DOHH2 (cell line): ENCODE results near the gene MST1.

Experiments used
- H3F3A ChIP-seq: fragments of 200-600 bp; sonication (generic), shearing (Covaris generic); 2 replicates; pipeline ENCODE4 v1.6.0; 2016; ENCODE audit warnings: antibody characterized with exemption, mild to moderate bottlenecking; ENCODE audit not compliant: control insufficient read depth, insufficient read depth
- H3K27ac ChIP-seq: fragments of 200-600 bp; sonication (generic); 2 replicates; pipeline ENCODE4 v1.5.1; 2014; ENCODE audit warnings: low read depth, mild to moderate bottlenecking, low read length, moderate library complexity
- H3K27me3 ChIP-seq: fragments of 200-600 bp; sonication (generic); 2 replicates; pipeline ENCODE4 v1.6.1; 2014; ENCODE audit warnings: mild to moderate bottlenecking, low read length, mixed read lengths; ENCODE audit not compliant: control insufficient read depth
- H3K36me3 ChIP-seq: fragments of 200-600 bp; sonication (generic); 2 replicates; pipeline ENCODE4 v1.6.1; 2014; ENCODE audit warnings: mild to moderate bottlenecking, low read length, moderate library complexity, mixed read lengths; ENCODE audit not compliant: control insufficient read depth
- H3K4me1 ChIP-seq: fragments of 200-600 bp; sonication (generic); 2 replicates; pipeline ENCODE4 v1.6.1; 2014; ENCODE audit warnings: mild to moderate bottlenecking, low read length, mixed read lengths; ENCODE audit not compliant: control insufficient read depth
- H3K4me2 ChIP-seq: fragments of 200-600 bp; sonication (generic); 2 replicates; pipeline ENCODE4 v1.6.0; 2014; ENCODE audit warnings: mild to moderate bottlenecking, low read length, moderate library complexity
- H3K4me3 ChIP-seq: fragments of 200-600 bp; sonication (generic); 2 replicates; pipeline ENCODE4 v1.5.1; 2014; ENCODE audit warnings: mild to moderate bottlenecking, low read length, mixed read lengths
- H3K79me2 ChIP-seq: fragments of 200-600 bp; sonication (generic); 2 replicates; pipeline ENCODE4 v1.6.1; 2014; ENCODE audit warnings: mild to moderate bottlenecking, low read length, mixed read lengths; ENCODE audit not compliant: control insufficient read depth
- H3K9me2 ChIP-seq: fragments of 200-600 bp; sonication (generic); replicated peaks from 2 replicates; pipeline ENCODE4 v1.6.1; 2014; ENCODE audit warnings: mild to moderate bottlenecking, low read length, mixed read lengths; ENCODE audit not compliant: control insufficient read depth
- H3K9me3 ChIP-seq: fragments of 200-600 bp; sonication (generic); 2 replicates; pipeline ENCODE4 v1.6.1; 2014; ENCODE audit warnings: antibody characterized with exemption, low read length, mixed read lengths; ENCODE audit not compliant: control insufficient read depth, insufficient read depth
- H4K20me1 ChIP-seq: fragments of 200-600 bp; sonication (generic); 2 replicates; pipeline ENCODE4 v1.6.0; 2014; ENCODE audit warnings: low read depth, mild to moderate bottlenecking, antibody characterized with exemption, low read length, moderate library complexity; ENCODE audit not compliant: control insufficient read depth, insufficient read depth
- EZH2phosphoT487 ChIP-seq: fragments of 200-600 bp; sonication (generic); IDR thresholded peaks from 2 replicates; pipeline ENCODE4 v1.6.1; 2017; ENCODE audit warnings: borderline replicate concordance, mild to moderate bottlenecking, antibody characterized with exemption, low read length, moderate library complexity, mixed read lengths
- TF ChIP-seq, protein P1 (sequence below): fragments of 200-600 bp; sonication (generic); IDR thresholded peaks from one replicate; pipeline ENCODE4 v1.5.1; 2014; ENCODE audit warnings: antibody characterized with exemption, mild to moderate bottlenecking, low read depth, low read length; ENCODE audit not compliant: poor library complexity, severe bottlenecking

The MST1 gene

DNA sequence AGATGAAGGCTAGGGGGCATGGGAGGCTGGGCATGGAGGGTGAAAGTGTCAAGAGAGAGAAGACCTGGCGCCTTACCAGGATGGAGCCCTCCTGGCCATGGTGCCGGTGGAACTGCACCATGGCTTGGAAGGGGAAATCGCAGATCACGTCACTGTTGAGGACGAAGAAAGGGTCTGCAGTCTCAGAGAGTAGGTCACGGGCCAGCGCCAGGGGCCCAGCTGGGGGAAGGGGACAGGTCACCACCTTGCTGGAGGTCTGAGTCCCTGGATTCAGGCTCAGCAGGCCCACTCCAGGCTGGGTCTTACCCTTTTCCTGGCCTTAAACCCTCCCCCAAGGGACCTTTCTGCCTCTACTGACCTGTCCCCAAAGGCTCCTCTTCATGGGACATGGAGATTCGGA, 33.6 kb upstream of the MST1 start:
- peaks cover 7% of the 10 kb centered on the region for H3F3A ChIP-seq
- peaks cover 61% of the 10 kb centered on the region for H3K4me1 ChIP-seq
- peak overlapping the region; percentile 90 for H3K4me3 ChIP-seq
- no peak for TF ChIP-seq EZH2phosphoT487
- TF ChIP-seq, protein P1, sequence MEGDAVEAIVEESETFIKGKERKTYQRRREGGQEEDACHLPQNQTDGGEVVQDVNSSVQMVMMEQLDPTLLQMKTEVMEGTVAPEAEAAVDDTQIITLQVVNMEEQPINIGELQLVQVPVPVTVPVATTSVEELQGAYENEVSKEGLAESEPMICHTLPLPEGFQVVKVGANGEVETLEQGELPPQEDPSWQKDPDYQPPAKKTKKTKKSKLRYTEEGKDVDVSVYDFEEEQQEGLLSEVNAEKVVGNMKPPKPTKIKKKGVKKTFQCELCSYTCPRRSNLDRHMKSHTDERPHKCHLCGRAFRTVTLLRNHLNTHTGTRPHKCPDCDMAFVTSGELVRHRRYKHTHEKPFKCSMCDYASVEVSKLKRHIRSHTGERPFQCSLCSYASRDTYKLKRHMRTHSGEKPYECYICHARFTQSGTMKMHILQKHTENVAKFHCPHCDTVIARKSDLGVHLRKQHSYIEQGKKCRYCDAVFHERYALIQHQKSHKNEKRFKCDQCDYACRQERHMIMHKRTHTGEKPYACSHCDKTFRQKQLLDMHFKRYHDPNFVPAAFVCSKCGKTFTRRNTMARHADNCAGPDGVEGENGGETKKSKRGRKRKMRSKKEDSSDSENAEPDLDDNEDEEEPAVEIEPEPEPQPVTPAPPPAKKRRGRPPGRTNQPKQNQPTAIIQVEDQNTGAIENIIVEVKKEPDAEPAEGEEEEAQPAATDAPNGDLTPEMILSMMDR, result no peak
- peaks cover 31% of the 10 kb centered on the region for H3K79me2 ChIP-seq
- H3K36me3 ChIP-seq, result peaks cover 72% of the 10 kb centered on the region
- H3K27ac ChIP-seq, result peak overlapping the region; percentile 67
- peak overlapping the region; percentile 59 for H3K4me2 ChIP-seq
- no peaks in the 10 kb centered on the region for H4K20me1 ChIP-seq
- H3K9me2 ChIP-seq, result no peaks in the 10 kb centered on the region
- H3K9me3 ChIP-seq, result no peaks in the 10 kb centered on the region
- no peaks in the 10 kb centered on the region for H3K27me3 ChIP-seq

- Histone ChIP-seq H3K36me3 (peaks cover 65% of the 10 kb centered on the region), H3F3A (peaks cover 7% of the 10 kb centered on the region), H3K4me2 (peak overlapping the region; percentile 59), H3K9me2 (no peaks in the 10 kb centered on the region), H3K4me1 (peaks cover 53% of the 10 kb centered on the region), H3K27me3 (no peaks in the 10 kb centered on the region), H4K20me1 (no peaks in the 10 kb centered on the region), H3K4me3 (peak overlapping the region; percentile 90), H3K79me2 (peaks cover 31% of the 10 kb centered on the region), H3K27ac (no peak overlapping the region), H3K9me3 (no peaks in the 10 kb centered on the region)
- TF ChIP-seq, protein P1, result no peak
- TF ChIP-seq EZH2phosphoT487, result no peak
These were observed 32.9 kb upstream of the MST1 start for GRCh38 chr3:49721896-49722781.

GRCh38 chr3:49721596-49721895, 32.3 kb upstream of the MST1 start:
- TF ChIP-seq, protein P1, result no peak
- TF ChIP-seq EZH2phosphoT487, result no peak
- Histone ChIP-seq H3K9me2 (no peaks in the 10 kb centered on the region), H3K36me3 (peaks cover 64% of the 10 kb centered on the region), H3K4me1 (peaks cover 47% of the 10 kb centered on the region), H3F3A (peaks cover 7% of the 10 kb centered on the region), H3K4me2 (no peak overlapping the region), H3K27ac (no peak overlapping the region), H3K27me3 (no peaks in the 10 kb centered on the region), H4K20me1 (no peaks in the 10 kb centered on the region), H3K9me3 (no peaks in the 10 kb centered on the region), H3K4me3 (no peak overlapping the region), H3K79me2 (peaks cover 29% of the 10 kb centered on the region)
